Glutamatergic neuron (in vitro differentiated cells): ENCODE measurements around the gene SERPINE1. TPM values are rescaled to one million over a fixed set of nuclear protein-coding genes. Genes with fewer than 3 reads are reported as not detected.
"Not testable (repeated sequence)": the region's sequence is repeated elsewhere in the genome, so short reads cannot be mapped to it uniquely, and the experiment has no call there.

ENCODE experiments used
- DNase-seq: peaks from one replicate; pipeline ENCODE4 v3.0.0; 2022
- H3K27ac Mint-ChIP-seq: one replicate; pipeline ENCODE4 v1.8.0; 2020; ENCODE audit warnings: mild to moderate bottlenecking, mixed read lengths, inconsistent platforms; ENCODE audit not compliant: unreplicated experiment
- H3K27me3 Mint-ChIP-seq: one replicate; pipeline ENCODE4 v1.8.0; 2020; ENCODE audit warnings: mild to moderate bottlenecking, moderate library complexity, mixed read lengths, inconsistent platforms; ENCODE audit not compliant: unreplicated experiment
- H3K36me3 Mint-ChIP-seq: one replicate; pipeline ENCODE4 v1.8.0; 2020; ENCODE audit warnings: mild to moderate bottlenecking, mixed read lengths, inconsistent platforms; ENCODE audit not compliant: unreplicated experiment
- H3K4me1 Mint-ChIP-seq: one replicate; pipeline ENCODE4 v1.8.0; 2020; ENCODE audit warnings: mild to moderate bottlenecking, low read depth, mixed read lengths, inconsistent platforms; ENCODE audit not compliant: unreplicated experiment
- H3K4me3 Mint-ChIP-seq: one replicate; pipeline ENCODE4 v1.8.0; 2020; ENCODE audit warnings: mild to moderate bottlenecking, mixed read lengths, inconsistent platforms; ENCODE audit not compliant: unreplicated experiment
- H3K9me3 Mint-ChIP-seq: one replicate; pipeline ENCODE4 v1.8.0; 2020; ENCODE audit warnings: mild to moderate bottlenecking, moderate library complexity, mixed read lengths, inconsistent platforms; ENCODE audit not compliant: unreplicated experiment
- CTCF ChIP-seq: fragments of 200-600 bp; sonication (generic); IDR thresholded peaks from one replicate; pipeline ENCODE4 v1.5.0; 2021; ENCODE audit not compliant: partially characterized antibody, unreplicated experiment
- total RNA-seq: library from RNA; stranded (reverse); fragmentation: NEBNext Ultra II Directional; extraction: Animal tissue kit (Norgen Biotek cat#: 25700); gene quantifications from one replicate; pipeline ENCODE4 v1.2.1, GENCODE V29; 2021; ENCODE audit not compliant: unreplicated experiment

The SERPINE1 gene
- total RNA-seq, 1 donor from 2014 or later, result not detected

GRCh38 chr7:101118856-101119255 lies 8.0 kb upstream of the SERPINE1 start:
- no peak for DNase-seq
- Mint-ChIP-seq H3K4me3 (no peak overlapping the region), H3K4me1 (peaks cover 8% of the 10 kb centered on the region), H3K9me3 (no peaks in the 10 kb centered on the region), H3K36me3 (no peaks in the 10 kb centered on the region), H3K27me3 (peaks cover 2% of the 10 kb centered on the region), H3K27ac (no peak overlapping the region)
- TF ChIP-seq CTCF, result no peak

GRCh38 chr7:101119876-101120275 lies 7.0 kb upstream of the SERPINE1 start:
- H3K27ac Mint-ChIP-seq, result no peak overlapping the region
- peaks cover 2% of the 10 kb centered on the region for H3K9me3 Mint-ChIP-seq
- no peak for TF ChIP-seq CTCF
- H3K4me1 Mint-ChIP-seq, result peaks cover 8% of the 10 kb centered on the region
- H3K4me3 Mint-ChIP-seq, result no peak overlapping the region
- no peaks in the 10 kb centered on the region for H3K36me3 Mint-ChIP-seq
- H3K27me3 Mint-ChIP-seq, result peaks cover 2% of the 10 kb centered on the region
- no peak for DNase-seq

GRCh38 chr7:101120315-101120714 lies 6.6 kb upstream of the SERPINE1 start:
- H3K27me3 Mint-ChIP-seq, result peaks cover 2% of the 10 kb centered on the region
- TF ChIP-seq CTCF, result no peak
- no peak for DNase-seq
- H3K4me1 Mint-ChIP-seq, result peaks cover 8% of the 10 kb centered on the region
- H3K4me3 Mint-ChIP-seq, result no peak overlapping the region
- H3K27ac Mint-ChIP-seq, result no peak overlapping the region
- no peaks in the 10 kb centered on the region for H3K36me3 Mint-ChIP-seq
- H3K9me3 Mint-ChIP-seq, result peaks cover 2% of the 10 kb centered on the region

- H3K4me3 Mint-ChIP-seq, DNase-seq, H3K9me3 Mint-ChIP-seq, H3K27me3 Mint-ChIP-seq, H3K36me3 Mint-ChIP-seq, H3K4me1 Mint-ChIP-seq, H3K27ac Mint-ChIP-seq: not testable (repeated sequence)
Measured at GRCh38 chr7:101121631-101121990, 5.3 kb upstream of the SERPINE1 start.

- H3K36me3 Mint-ChIP-seq, result no peaks in the 10 kb centered on the region
- DNase-seq, result no peak
- H3K27ac Mint-ChIP-seq, result no peak overlapping the region
- H3K4me3 Mint-ChIP-seq, result no peak overlapping the region
- H3K4me1 Mint-ChIP-seq, result peaks cover 8% of the 10 kb centered on the region
- peaks cover 2% of the 10 kb centered on the region for H3K9me3 Mint-ChIP-seq
- H3K27me3 Mint-ChIP-seq, result peaks cover 5% of the 10 kb centered on the region
- no peak for TF ChIP-seq CTCF
Measured at GRCh38 chr7:101121991-101122932, 4.6 kb upstream of the SERPINE1 start.
